ENCODE results near the gene ALDH5A1. TPM values are rescaled to one million over a fixed set of nuclear protein-coding genes. Genes with fewer than 3 reads are reported as not detected.

ALDH5A1 gene
- total and polyA plus RNA-seq, 8 donors = 2.1 to 9.2 (median 5.9) TPM

GRCh38 chr6:24537771-24538385 lies 43.1 kb downstream of the ALDH5A1 start:
- Histone ChIP-seq H3K4me1 (no peaks in the 10 kb centered on the region), H3K27me3 (no peaks in the 10 kb centered on the region)
- 93 to 96% methylated on average over 8 of the region's 8 CpGs for WGBS, 2 donors

GRCh38 chr6:24539416-24539815 lies 44.6 kb downstream of the ALDH5A1 start:
- Histone ChIP-seq H3K36me3 (peaks cover 0 to 6% (median 0%) of the 10 kb centered on the region in 3 donors), H3K4me1 (no peaks in the 10 kb centered on the region), H3K9me3 (no peaks in the 10 kb centered on the region), H3K4me3 (no peak overlapping the region), H3K27ac (no peak overlapping the region), H3K27me3 (no peaks in the 10 kb centered on the region)
- FAIRE-seq = no peak
- DNase-seq = no peak
- intact Hi-C loops (cut with DNase I) = no loop called here
- WGBS, 2 donors = 82 to 85% methylated on average over 8 of the region's 8 CpGs
- no peak for ATAC-seq
- TF ChIP-seq CTCF (IDR thresholded peaks at IDR 0.05) = no peak

More at GRCh38 chr6:24537771-24538385, 43.1 kb downstream of the ALDH5A1 start:
- ATAC-seq (no peak), FAIRE-seq (peak; percentile 60), DNase-seq (no peak)
- H3K36me3 ChIP-seq = peaks cover 0 to 13% (median 4%) of the 10 kb centered on the region in 3 donors
- intact Hi-C loops (cut with DNase I) = no loop called here
- no peak overlapping the region for H3K4me3 ChIP-seq
- H3K27ac ChIP-seq = no peak overlapping the region
- TF ChIP-seq CTCF (IDR thresholded peaks at IDR 0.05) = no peak
- H3K9me3 ChIP-seq = no peaks in the 10 kb centered on the region

- Histone ChIP-seq H3K4me1 (no peaks in the 10 kb centered on the region), H3K9me3 (no peaks in the 10 kb centered on the region)
These were observed 45.4 kb downstream of the ALDH5A1 start for GRCh38 chr6:24540197-24540596.

GRCh38 chr6:24543683-24544082 lies 48.9 kb downstream of the ALDH5A1 start:
- no peaks in the 10 kb centered on the region for H3K9me3 ChIP-seq
- FAIRE-seq (no peak), ATAC-seq (no peak), DNase-seq (no peak)
- H3K36me3 ChIP-seq = no peaks in the 10 kb centered on the region
- H3K27me3 ChIP-seq = no peaks in the 10 kb centered on the region
- no peak for TF ChIP-seq CTCF (IDR thresholded peaks at IDR 0.05)
- no peaks in the 10 kb centered on the region for H3K4me1 ChIP-seq
- intact Hi-C loops (cut with DNase I) = no loop called here
- no peak overlapping the region for H3K27ac ChIP-seq
- H3K4me3 ChIP-seq = no peak overlapping the region
- WGBS, 2 donors = 83 to 85% methylated on average over 4 of the region's 4 CpGs

More at GRCh38 chr6:24540197-24540596, 45.4 kb downstream of the ALDH5A1 start:
- FAIRE-seq (no peak), DNase-seq (no peak), ATAC-seq (no peak)
- no peaks in the 10 kb centered on the region for H3K36me3 ChIP-seq
- H3K27me3 ChIP-seq = no peaks in the 10 kb centered on the region
- no peak for TF ChIP-seq CTCF (IDR thresholded peaks at IDR 0.05)
- no peak overlapping the region for H3K4me3 ChIP-seq
- 87 to 92% methylated on average over 3 of the region's 3 CpGs for WGBS, 2 donors
- no peak overlapping the region for H3K27ac ChIP-seq
- intact Hi-C loops (cut with DNase I) = no loop called here

GRCh38 chr6:24545183-24545582 lies 50.4 kb downstream of the ALDH5A1 start:
- intact Hi-C loops (cut with DNase I) = no loop called here
- FAIRE-seq = no peak
- no peak overlapping the region for H3K4me3 ChIP-seq
- ATAC-seq = no peak
- no peak overlapping the region for H3K27ac ChIP-seq
- 95 to 96% methylated on average over 3 of the region's 3 CpGs for WGBS, 2 donors
- no peaks in the 10 kb centered on the region for H3K36me3 ChIP-seq
- no peaks in the 10 kb centered on the region for H3K4me1 ChIP-seq
- no peaks in the 10 kb centered on the region for H3K27me3 ChIP-seq
- DNase-seq = no peak
- TF ChIP-seq CTCF (IDR thresholded peaks at IDR 0.05) = no peak
- no peaks in the 10 kb centered on the region for H3K9me3 ChIP-seq

All from pancreas (tissue), 10 donors.